Measurements from ENCODE around the gene IGF2BP2.
"Not testable (repeated sequence)": the region's sequence is repeated elsewhere in the genome, so short reads cannot be mapped to it uniquely, and the experiment has no call there.

Gene IGF2BP2

DNA sequence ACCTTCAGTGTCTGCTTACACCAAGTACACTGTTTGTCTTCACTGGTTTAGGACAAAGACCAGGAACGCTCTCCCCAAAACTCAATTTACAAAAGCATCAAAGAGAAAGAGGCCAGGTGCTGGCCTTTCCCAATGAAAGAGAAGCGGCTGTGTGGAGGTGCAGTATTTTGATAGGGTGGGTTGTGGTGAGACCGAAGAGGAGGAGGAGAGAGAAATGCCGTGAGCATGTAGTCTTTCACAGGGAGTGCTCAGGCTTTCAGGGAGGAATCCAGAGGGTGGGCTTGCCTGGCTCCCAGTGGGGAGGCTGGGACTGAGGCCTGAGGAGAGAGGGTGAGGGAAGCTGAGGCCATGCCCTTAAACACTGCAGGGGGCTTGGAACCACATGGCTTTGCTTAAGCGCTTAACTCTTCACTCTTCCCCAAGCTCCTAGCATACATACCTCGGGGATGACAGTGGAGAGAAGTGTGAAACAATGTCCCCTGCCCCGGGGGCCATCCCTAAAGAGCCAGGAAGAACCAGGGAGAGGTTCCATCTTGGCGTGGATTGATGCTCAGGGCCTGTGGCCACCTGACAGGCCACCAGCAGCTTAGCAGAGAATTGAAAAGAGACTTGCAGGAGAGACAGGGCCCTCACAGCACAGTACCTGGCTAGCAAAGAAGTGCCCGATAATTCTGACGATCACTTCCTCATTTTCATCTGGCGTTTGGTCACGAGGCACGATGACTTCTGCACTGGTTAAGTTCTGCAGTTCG lies 178.3 kb downstream of the IGF2BP2 start:
- no peak overlapping the region for H2AFZ ChIP-seq (ENCODE audit: insufficient read depth, low read length, poor library complexity)
- no peaks in the 10 kb centered on the region for H3K79me2 ChIP-seq (ENCODE audit: control insufficient read depth, insufficient read depth, low read length, poor library complexity)
- H3K4me3 ChIP-seq (ENCODE audit: low read depth, low read length), result no peak overlapping the region
- no peak for DNase-seq
- no peaks in the 10 kb centered on the region for H3K79me1 ChIP-seq (ENCODE audit: low read length)
- no peak overlapping the region for H2BK5ac ChIP-seq (ENCODE audit: low read depth, low read length, poor library complexity)
- H4K12ac ChIP-seq (ENCODE audit: low read depth, low read length), result no peak overlapping the region
- H2BK120ac ChIP-seq (ENCODE audit: insufficient read depth, low read length, poor library complexity), result no peak overlapping the region
- H3K18ac ChIP-seq (ENCODE audit: low read length), result no peak overlapping the region
- no peak overlapping the region for H3K9ac ChIP-seq (ENCODE audit: low read length)
- no peak overlapping the region for H2BK12ac ChIP-seq (ENCODE audit: low read length)
- H3K14ac ChIP-seq (ENCODE audit: low read length), result no peak overlapping the region
- H4K8ac ChIP-seq (ENCODE audit: low read depth, low read length), result no peak overlapping the region
- no peaks in the 10 kb centered on the region for H3K27me3 ChIP-seq (ENCODE audit: insufficient read depth, low read length)
- no peak overlapping the region for H3K23ac ChIP-seq (ENCODE audit: low read length)
- H3K9me3 ChIP-seq (ENCODE audit: insufficient read depth, low read depth, low read length), result no peaks in the 10 kb centered on the region
- no peak overlapping the region for H4K91ac ChIP-seq (ENCODE audit: low read depth, low read length)
- peaks cover 55 to 69% of the 10 kb centered on the region in 2 experiments for H3K36me3 ChIP-seq (ENCODE audit: control insufficient read depth in 1 of 2, insufficient read depth in 2 of 2, low read length in 2 of 2)
- H3K4ac ChIP-seq (ENCODE audit: low read depth, low read length), result no peak overlapping the region
- peaks cover 0 to 5% of the 10 kb centered on the region in 2 experiments for H3K4me1 ChIP-seq (ENCODE audit: control insufficient read depth in 1 of 2, insufficient read depth in 2 of 2, low read length in 2 of 2)
- H3K27ac ChIP-seq (ENCODE audit: low read depth, low read length), result no peak overlapping the region
- H3K4me2 ChIP-seq (ENCODE audit: low read length), result no peak overlapping the region
- H2AK5ac ChIP-seq (ENCODE audit: low read length), result no peak overlapping the region
- WGBS (ENCODE audit: extremely low coverage, insufficient coverage, insufficient read length), result no CpG with 5 or more reads among the region's 14 CpGs

DNA sequence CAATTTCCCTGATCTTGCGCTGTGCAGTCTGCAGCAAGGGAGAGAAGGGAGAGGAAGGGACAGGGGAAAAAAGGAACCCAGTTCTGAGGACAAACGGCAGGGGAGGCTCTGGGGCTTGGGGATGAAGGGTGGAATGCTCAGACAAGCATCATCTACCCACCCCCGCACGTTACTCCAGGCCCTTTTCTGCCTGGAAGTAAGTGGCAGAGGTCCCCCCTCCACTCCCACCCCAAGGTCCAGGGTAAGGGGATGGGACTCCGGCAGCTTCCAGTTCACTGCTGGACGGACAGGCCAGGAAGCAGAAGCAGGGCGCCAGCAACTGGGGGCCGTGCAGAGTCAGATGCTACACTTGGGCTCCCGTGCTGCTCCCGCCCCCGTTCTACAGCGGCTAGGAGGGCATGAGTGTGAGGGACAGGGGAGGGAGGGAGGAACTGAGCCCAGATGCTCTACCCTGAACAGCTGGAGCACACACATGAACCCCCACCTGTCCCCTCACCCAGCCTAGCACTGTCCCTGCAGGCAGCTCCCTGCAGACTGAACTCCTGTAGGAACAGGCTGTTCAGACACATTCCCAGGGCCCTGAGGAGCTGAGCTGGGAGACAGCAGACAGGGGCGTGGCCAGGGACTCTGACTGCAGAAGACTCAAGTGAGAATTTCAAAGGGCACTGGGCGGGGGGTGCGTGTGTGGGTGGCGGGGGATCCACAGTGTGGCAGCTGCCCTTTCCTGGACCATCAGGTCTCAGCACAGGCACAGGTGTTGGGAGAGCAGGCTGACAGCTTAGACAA lies 179.1 kb downstream of the IGF2BP2 start:
- no CpG with 5 or more reads among the region's 16 CpGs for WGBS (ENCODE audit: extremely low coverage, insufficient coverage, insufficient read length)

DNA sequence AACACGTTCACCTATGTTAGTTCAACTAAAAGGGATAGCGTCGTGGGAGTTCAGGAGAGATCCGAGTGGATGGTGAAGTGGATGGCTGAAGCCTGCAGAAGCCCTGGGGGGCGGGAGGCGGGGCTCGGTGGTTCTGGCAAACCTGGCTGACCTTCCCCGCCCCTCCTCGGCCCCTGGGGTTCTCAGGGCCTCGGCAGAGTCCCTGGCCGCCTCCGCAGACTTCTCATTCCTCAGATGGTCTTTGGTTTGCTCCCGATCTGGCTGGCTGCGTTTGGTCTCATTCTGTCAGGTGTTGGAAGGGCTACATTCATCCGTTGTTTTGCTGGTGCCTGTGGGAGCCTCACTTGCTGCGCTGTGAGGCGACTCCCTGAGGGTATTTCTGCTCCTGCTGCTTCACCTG lies 179.7 kb downstream of the IGF2BP2 start:
- H3K4me1 ChIP-seq (ENCODE audit: control insufficient read depth in 1 of 2, insufficient read depth in 2 of 2, low read length in 2 of 2); H3K18ac ChIP-seq (ENCODE audit: low read length); H3K23ac ChIP-seq (ENCODE audit: low read length); H4K8ac ChIP-seq (ENCODE audit: low read depth, low read length); H4K12ac ChIP-seq (ENCODE audit: low read depth, low read length); H3K27me3 ChIP-seq (ENCODE audit: insufficient read depth, low read length); H2BK5ac ChIP-seq (ENCODE audit: low read depth, low read length, poor library complexity); H3K14ac ChIP-seq (ENCODE audit: low read length); H3K79me2 ChIP-seq (ENCODE audit: control insufficient read depth, insufficient read depth, low read length, poor library complexity); H4K91ac ChIP-seq (ENCODE audit: low read depth, low read length); H3K79me1 ChIP-seq (ENCODE audit: low read length); H2AK5ac ChIP-seq (ENCODE audit: low read length); H3K4me2 ChIP-seq (ENCODE audit: low read length); H2BK12ac ChIP-seq (ENCODE audit: low read length); H2AFZ ChIP-seq (ENCODE audit: insufficient read depth, low read length, poor library complexity); H2BK120ac ChIP-seq (ENCODE audit: insufficient read depth, low read length, poor library complexity); H3K4ac ChIP-seq (ENCODE audit: low read depth, low read length); DNase-seq; H3K9ac ChIP-seq (ENCODE audit: low read length); H3K9me3 ChIP-seq (ENCODE audit: insufficient read depth, low read depth, low read length); H3K4me3 ChIP-seq (ENCODE audit: low read depth, low read length); H3K27ac ChIP-seq (ENCODE audit: low read depth, low read length): not testable (repeated sequence)
- peaks cover 51 to 60% of the 10 kb centered on the region in 2 experiments for H3K36me3 ChIP-seq (ENCODE audit: control insufficient read depth in 1 of 2, insufficient read depth in 2 of 2, low read length in 2 of 2)
- WGBS (ENCODE audit: extremely low coverage, insufficient coverage, insufficient read length), result no CpG with 5 or more reads among the region's 17 CpGs

More for the DNA sequence above, 179.1 kb downstream of the IGF2BP2 start:
- Histone ChIP-seq H3K27me3 (ENCODE audit: insufficient read depth, low read length) (no peaks in the 10 kb centered on the region), H3K18ac (ENCODE audit: low read length) (no peak overlapping the region), H4K8ac (ENCODE audit: low read depth, low read length) (no peak overlapping the region), H2BK120ac (ENCODE audit: insufficient read depth, low read length, poor library complexity) (no peak overlapping the region), H3K36me3 (ENCODE audit: control insufficient read depth in 1 of 2, insufficient read depth in 2 of 2, low read length in 2 of 2) (peaks cover 51 to 63% of the 10 kb centered on the region in 2 experiments), H3K79me2 (ENCODE audit: control insufficient read depth, insufficient read depth, low read length, poor library complexity) (no peaks in the 10 kb centered on the region), H4K91ac (ENCODE audit: low read depth, low read length) (no peak overlapping the region), H3K79me1 (ENCODE audit: low read length) (no peaks in the 10 kb centered on the region), H2AFZ (ENCODE audit: insufficient read depth, low read length, poor library complexity) (no peak overlapping the region), H3K9me3 (ENCODE audit: insufficient read depth, low read depth, low read length) (no peaks in the 10 kb centered on the region), H3K4me3 (ENCODE audit: low read depth, low read length) (no peak overlapping the region), H3K4ac (ENCODE audit: low read depth, low read length) (no peak overlapping the region), H3K27ac (ENCODE audit: low read depth, low read length) (no peak overlapping the region), H3K4me2 (ENCODE audit: low read length) (no peak overlapping the region), H2BK12ac (ENCODE audit: low read length) (no peak overlapping the region), H2BK5ac (ENCODE audit: low read depth, low read length, poor library complexity) (no peak overlapping the region), H4K12ac (ENCODE audit: low read depth, low read length) (no peak overlapping the region), H3K4me1 (ENCODE audit: control insufficient read depth in 1 of 2, insufficient read depth in 2 of 2, low read length in 2 of 2) (peaks cover 0 to 5% of the 10 kb centered on the region in 2 experiments), H3K14ac (ENCODE audit: low read length) (no peak overlapping the region), H2AK5ac (ENCODE audit: low read length) (no peak overlapping the region), H3K23ac (ENCODE audit: low read length) (no peak overlapping the region), H3K9ac (ENCODE audit: low read length) (no peak overlapping the region)
- no peak for DNase-seq

DNA sequence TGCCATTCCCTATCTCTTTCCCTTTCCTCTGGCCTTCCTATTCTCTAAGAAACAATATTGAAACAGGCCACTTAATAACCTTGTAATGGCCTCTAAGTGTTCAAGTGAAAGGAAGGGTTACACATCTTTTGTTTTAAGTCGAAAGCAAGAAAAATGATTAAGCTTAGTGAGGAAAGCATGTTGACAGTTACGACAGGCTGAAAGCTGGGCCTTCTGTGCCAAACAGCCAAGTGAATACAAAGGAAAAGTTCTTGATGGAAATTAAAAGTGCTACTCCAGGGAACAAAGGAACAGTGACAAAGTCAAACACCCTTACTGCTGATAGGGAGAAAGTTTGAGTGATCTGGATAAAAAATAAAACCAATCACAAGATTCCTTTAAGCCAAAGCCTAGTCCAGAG lies 184.5 kb downstream of the IGF2BP2 start:
- DNase-seq, result no peak
- H2BK5ac ChIP-seq (ENCODE audit: low read depth, low read length, poor library complexity), result no peak overlapping the region
- no peak overlapping the region for H3K27ac ChIP-seq (ENCODE audit: low read depth, low read length)
- no peak overlapping the region for H3K18ac ChIP-seq (ENCODE audit: low read length)
- no peak overlapping the region for H3K4ac ChIP-seq (ENCODE audit: low read depth, low read length)
- H3K9ac ChIP-seq (ENCODE audit: low read length), result no peak overlapping the region
- H3K4me3 ChIP-seq (ENCODE audit: low read depth, low read length), result no peak overlapping the region
- no peak overlapping the region for H4K8ac ChIP-seq (ENCODE audit: low read depth, low read length)
- no peak overlapping the region for H4K91ac ChIP-seq (ENCODE audit: low read depth, low read length)
- no peak overlapping the region for H4K12ac ChIP-seq (ENCODE audit: low read depth, low read length)
- peaks cover 11 to 22% of the 10 kb centered on the region in 2 experiments for H3K36me3 ChIP-seq (ENCODE audit: control insufficient read depth in 1 of 2, insufficient read depth in 2 of 2, low read length in 2 of 2)
- no peak overlapping the region for H3K14ac ChIP-seq (ENCODE audit: low read length)
- no peak overlapping the region for H3K23ac ChIP-seq (ENCODE audit: low read length)
- H3K79me1 ChIP-seq (ENCODE audit: low read length), result no peaks in the 10 kb centered on the region
- H2AFZ ChIP-seq (ENCODE audit: insufficient read depth, low read length, poor library complexity), result no peak overlapping the region
- no peak overlapping the region for H2AK5ac ChIP-seq (ENCODE audit: low read length)
- H3K4me2 ChIP-seq (ENCODE audit: low read length), result no peak overlapping the region
- no CpG with 5 or more reads among the region's 2 CpGs for WGBS (ENCODE audit: extremely low coverage, insufficient coverage, insufficient read length)
- H3K4me1 ChIP-seq (ENCODE audit: control insufficient read depth in 1 of 2, insufficient read depth in 2 of 2, low read length in 2 of 2), result no peaks in the 10 kb centered on the region
- H2BK120ac ChIP-seq (ENCODE audit: insufficient read depth, low read length, poor library complexity), result no peak overlapping the region
- no peaks in the 10 kb centered on the region for H3K79me2 ChIP-seq (ENCODE audit: control insufficient read depth, insufficient read depth, low read length, poor library complexity)
- no peaks in the 10 kb centered on the region for H3K27me3 ChIP-seq (ENCODE audit: insufficient read depth, low read length)
- no peak overlapping the region for H2BK12ac ChIP-seq (ENCODE audit: low read length)
- H3K9me3 ChIP-seq (ENCODE audit: insufficient read depth, low read depth, low read length), result no peaks in the 10 kb centered on the region
